GM19324 (cell line): ENCODE data around the gene STMP1.
"Not testable (repeated sequence)": the region's sequence is repeated elsewhere in the genome, so short reads cannot be mapped to it uniquely, and the experiment has no call there.

ENCODE experiments used
- ATAC-seq: cut with Tn5 transposase; IDR thresholded peaks from one replicate; pipeline ENCODE4 v1.9.1; 2021; ENCODE audit warnings: mild to moderate bottlenecking, moderate library complexity; ENCODE audit not compliant: unreplicated experiment, low FRiP score

The STMP1 gene

GRCh38 chr7:135664046-135664589 is 1.8 kb downstream of the STMP1 start:
- no peak for ATAC-seq

GRCh38 chr7:135665042-135665441 is 2.7 kb downstream of the STMP1 start:
- ATAC-seq, result no peak

- ATAC-seq, result no peak
These were observed 3.8 kb downstream of the STMP1 start for GRCh38 chr7:135666156-135666555.

GRCh38 chr7:135666846-135667245 is 4.5 kb downstream of the STMP1 start:
- ATAC-seq, result no peak

- ATAC-seq, result not testable (repeated sequence)
These were observed 5.3 kb downstream of the STMP1 start for GRCh38 chr7:135667626-135668025.

- ATAC-seq, result not testable (repeated sequence)
These were observed 6.6 kb downstream of the STMP1 start for GRCh38 chr7:135668852-135669395.

- no peak for ATAC-seq
These were observed 7.5 kb downstream of the STMP1 start for GRCh38 chr7:135669774-135670173.

- ATAC-seq, result no peak
These were observed 7.9 kb downstream of the STMP1 start for GRCh38 chr7:135670179-135670578.

GRCh38 chr7:135672560-135673359 is 10.4 kb downstream of the STMP1 start:
- ATAC-seq, result no peak

GRCh38 chr7:135673360-135673706 is 11.0 kb downstream of the STMP1 start:
- ATAC-seq, result no peak

GRCh38 chr7:135678612-135679575 is 16.6 kb downstream of the STMP1 start:
- no peak for ATAC-seq

- ATAC-seq, result no peak
These were observed 19.4 kb downstream of the STMP1 start for GRCh38 chr7:135681762-135682161.

- ATAC-seq, result no peak
These were observed 19.9 kb downstream of the STMP1 start for GRCh38 chr7:135682191-135682590.

GRCh38 chr7:135683609-135684008 is 21.3 kb downstream of the STMP1 start:
- no peak for ATAC-seq

GRCh38 chr7:135684136-135684535 is 21.8 kb downstream of the STMP1 start:
- ATAC-seq, result no peak

- ATAC-seq, result no peak
These were observed 22.4 kb downstream of the STMP1 start for GRCh38 chr7:135684699-135685098.

GRCh38 chr7:135685306-135686084 is 23.2 kb downstream of the STMP1 start:
- no peak for ATAC-seq

GRCh38 chr7:135687466-135687865 is 25.2 kb downstream of the STMP1 start:
- ATAC-seq, result no peak

GRCh38 chr7:135690566-135690965 is 28.3 kb downstream of the STMP1 start:
- ATAC-seq, result no peak

- no peak for ATAC-seq
These were observed 29.7 kb downstream of the STMP1 start for GRCh38 chr7:135692055-135692454.
